Ureter (tissue), 1 donor: Measurements from ENCODE around the gene PRR7. TPM values are rescaled to one million over a fixed set of nuclear protein-coding genes. Genes with fewer than 3 reads are reported as not detected.

Experiments
- DNase-seq: peaks from one replicate; pipeline ENCODE4 v3.0.0-alpha.2; 2020; ENCODE audit warnings: low spot score
- total RNA-seq: library from RNA; stranded (reverse); gene quantifications from one replicate; pipeline ENCODE4 v1.2.4, GENCODE V29; 2023
- donor health status: DM: yes; HTN: yes; CAD: no.

PRR7 gene
- total RNA-seq, 1 donor from 2014 or later, result 2.6 TPM

DNA sequence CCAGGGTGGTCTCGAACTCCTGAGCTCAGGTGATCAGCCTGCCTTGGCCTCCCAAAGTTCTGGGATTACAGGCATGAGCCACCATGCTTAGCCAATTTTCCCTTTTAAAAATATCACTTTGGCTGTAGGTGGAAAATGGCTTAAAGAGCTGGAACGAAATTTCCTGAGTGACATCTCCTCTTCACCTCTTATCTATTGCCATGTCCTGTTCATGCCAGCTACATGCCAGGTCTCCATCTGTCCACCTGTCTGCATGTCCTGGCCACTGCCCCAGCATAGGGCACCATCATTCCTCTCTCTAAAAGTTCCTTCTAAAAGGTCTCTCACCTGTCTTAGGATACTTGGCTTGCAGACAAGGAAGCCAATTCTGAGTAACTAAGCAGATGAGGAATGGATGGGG is 22.9 kb upstream of the PRR7 start:
- DNase-seq, result no peak

DNA sequence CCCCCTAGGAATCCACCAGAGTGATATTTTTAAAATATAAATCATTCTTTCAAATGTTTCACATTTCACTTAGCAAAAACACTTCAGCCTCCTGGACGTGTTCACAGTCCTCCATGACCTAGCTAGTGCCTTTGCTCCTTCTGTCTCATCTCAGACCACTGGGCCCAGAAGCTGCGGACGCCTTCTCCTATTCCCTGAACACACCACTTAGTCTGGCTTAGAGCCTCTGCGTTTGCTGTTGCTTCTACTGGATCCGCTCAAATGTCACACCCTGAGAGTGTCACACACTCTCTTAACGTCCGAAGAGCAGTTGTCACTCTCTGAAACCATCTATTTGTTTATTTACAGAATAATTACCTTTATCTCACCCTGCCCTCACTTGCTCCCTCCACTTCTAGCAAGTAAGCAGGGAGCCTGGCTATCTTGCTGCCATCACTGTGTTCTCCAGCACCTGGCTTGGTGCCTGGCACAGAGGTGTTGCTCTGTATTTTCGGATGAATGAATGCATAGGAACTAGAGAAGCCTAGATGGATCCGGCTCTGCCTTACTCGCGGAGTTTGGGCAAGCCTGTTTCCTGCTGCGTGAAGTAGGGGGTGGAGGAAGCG is 21.3 kb upstream of the PRR7 start:
- DNase-seq, result no peak

DNA sequence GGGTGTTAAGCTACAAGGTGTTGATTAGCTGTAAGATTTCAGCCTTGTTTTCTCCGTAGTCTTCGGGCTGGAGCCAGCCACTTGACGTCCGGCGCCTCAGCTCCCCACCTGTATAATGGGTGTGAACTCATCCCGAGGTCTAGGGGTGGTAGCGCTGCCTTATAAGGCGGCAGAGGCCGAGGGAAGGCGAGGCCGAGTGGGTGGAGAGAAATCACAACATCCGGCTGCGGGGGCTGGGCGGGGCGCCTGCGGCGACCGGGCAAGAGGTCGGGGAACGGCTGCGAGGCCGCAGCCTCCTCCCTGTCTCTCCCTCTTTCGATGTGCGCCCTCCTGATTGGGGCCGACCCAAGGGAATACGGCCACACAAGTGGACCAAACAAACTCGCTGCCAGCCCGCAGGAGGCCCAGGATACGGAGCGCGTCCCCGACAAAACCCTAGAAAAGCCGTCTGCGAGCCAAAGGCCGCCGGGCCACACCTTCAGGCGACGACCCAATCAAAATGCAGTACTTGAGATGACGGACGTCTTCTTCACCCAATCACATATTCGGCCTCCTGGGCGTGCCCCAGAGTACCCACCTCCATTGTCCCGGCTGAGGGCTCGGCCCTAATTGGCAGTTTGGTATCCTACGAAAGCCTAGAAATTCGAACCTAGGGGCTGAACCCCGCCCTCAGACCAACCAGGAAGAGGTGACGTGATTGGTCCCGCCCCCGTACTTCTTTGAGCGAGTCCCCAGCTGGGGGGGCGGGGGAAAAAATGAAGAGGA is 20.6 kb upstream of the PRR7 start:
- DNase-seq, result peak; percentile 100

GRCh38 chr5:177426566-177427210 is 19.9 kb upstream of the PRR7 start, which contains the start of gene GRK6:
TSS of gene GRK6 (plus strand) at chr5:177426676. CDS start at chr5:177426846, 170 bp downstream.
- DNase-seq, result peak; percentile 69

GRCh38 chr5:177427211-177427822 is 19.3 kb upstream of the PRR7 start:
- no peak for DNase-seq

DNA sequence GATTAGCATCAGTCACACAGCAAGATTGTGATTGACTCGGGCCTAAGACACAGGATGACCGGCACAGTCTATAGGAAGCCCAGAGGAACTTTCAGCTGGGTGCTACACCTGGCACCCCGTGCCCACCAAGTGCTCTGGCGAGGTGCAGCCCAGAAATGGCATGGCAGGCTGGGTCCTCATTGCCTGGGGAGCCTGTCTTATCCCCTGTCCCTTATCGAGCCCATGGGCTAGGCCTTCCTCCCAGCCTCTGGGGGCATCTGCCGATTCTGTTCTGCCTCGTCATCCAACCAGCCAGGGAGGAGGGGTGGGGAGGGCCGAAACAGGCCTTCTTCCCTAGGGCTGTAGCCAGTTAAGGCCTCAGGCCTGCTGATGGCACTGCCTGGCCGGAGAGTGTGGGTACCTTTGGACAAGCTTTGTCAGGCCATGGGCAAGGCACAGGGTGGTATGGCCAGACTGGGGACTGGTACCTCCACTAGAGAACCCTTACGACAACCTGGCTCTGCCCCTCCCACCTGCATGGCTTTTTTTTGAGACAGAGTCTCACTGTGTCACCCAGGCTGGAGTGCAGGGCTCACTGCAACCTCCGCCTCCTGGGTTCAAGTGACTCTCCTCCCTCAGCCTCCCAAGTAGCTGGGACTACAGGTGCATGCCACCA is 18.6 kb upstream of the PRR7 start:
- no peak for DNase-seq

- no peak for DNase-seq
Measured at GRCh38 chr5:177428574-177429217, 17.9 kb upstream of the PRR7 start.

DNA sequence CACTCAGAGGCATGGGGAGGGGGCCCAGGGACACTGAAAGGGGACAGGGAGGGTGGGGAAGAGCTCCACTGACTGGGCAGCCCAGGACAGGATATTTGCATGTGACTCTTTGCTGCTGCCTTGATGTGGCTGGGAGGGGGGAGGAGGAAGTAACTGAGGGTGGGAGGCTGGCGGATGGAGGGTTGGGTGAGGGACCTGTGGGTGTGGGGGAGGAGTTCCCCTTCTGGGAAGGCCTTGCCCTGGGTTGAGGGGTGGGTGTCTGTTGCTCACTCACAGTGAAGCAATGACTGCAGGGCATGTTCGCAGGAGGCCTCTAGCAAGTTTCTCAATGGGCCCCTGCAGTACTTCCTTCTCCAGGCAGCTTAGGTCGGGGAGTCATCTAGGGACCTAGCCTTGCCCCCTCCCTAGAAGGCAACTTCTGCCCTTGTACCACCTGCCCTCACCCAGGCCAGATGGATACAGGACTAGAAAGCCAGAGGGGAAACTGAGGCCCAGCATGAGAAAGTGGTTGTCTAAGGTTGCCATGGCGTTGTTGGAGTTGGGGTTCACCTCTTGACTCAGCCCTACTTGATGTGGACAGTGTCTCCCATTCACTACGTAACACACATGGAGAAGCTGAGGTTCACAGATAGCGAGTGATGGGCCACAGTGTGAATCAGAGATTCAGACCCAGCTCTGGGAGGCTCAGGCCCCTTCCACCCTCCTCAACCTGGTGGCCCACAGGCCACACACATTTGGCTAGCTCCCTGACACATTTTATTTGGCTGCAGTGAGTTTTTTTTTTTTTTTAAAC is 17.2 kb upstream of the PRR7 start:
- peak; percentile 72 for DNase-seq

DNA sequence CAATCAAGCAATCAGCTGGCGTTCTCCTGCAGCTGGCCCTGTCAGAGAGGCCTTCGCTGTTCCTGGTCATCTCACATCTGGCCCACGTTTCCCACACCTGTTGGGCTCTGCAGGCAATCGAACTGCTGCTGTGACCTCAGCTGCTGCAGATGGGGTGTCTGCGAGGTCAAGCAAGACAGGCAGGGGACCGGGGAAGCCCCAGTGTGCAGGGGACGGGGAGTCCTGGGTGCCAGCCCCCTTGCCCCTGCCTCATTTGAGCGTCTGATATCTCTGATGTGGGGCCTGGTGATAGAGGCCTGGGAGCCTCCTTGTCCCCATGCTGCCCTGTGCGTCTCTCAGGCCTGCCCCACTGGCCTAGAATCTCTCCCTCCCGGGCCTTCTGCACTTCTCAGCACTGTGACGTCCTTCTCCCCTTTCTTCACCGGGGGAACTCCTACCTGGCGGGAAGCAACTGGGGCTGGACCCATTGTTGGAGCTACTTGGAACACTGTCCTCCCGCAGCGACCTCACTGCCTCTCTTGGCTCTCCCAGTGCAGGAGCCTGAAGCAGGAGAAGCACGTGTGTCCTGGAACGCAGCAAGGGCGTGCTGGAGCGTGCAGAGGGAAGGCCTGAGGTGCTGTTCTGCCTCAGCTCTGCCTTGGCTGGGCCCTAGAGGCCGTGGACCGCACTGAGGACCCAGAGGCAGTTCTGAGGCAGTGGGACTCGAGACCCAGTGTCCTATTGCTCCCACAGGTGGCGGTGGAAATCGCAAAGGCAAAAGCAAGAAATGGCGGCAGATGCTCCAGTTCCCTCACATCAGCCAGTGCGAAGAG is 16.3 kb upstream of the PRR7 start:
- no peak for DNase-seq

DNA sequence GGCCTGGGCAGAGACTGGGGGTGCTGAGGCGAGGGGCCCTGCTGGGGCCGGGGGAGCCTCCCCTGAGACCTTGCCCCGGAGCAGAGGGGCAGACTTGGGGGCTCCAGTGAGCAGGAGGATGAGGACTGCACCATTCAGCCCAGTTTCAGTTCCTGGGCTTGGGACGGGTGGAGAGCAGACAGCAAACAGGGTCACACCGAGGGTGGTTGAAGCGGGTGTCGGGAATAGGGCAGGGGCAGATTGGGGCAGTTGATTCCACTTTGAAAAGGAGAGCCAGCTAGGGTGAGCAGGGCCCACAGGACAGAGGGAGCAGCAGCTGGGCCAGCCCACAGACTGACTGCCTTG is 15.7 kb upstream of the PRR7 start:
- no peak for DNase-seq

GRCh38 chr5:177431317-177432142 is 15.1 kb upstream of the PRR7 start:
- DNase-seq, result no peak

DNA sequence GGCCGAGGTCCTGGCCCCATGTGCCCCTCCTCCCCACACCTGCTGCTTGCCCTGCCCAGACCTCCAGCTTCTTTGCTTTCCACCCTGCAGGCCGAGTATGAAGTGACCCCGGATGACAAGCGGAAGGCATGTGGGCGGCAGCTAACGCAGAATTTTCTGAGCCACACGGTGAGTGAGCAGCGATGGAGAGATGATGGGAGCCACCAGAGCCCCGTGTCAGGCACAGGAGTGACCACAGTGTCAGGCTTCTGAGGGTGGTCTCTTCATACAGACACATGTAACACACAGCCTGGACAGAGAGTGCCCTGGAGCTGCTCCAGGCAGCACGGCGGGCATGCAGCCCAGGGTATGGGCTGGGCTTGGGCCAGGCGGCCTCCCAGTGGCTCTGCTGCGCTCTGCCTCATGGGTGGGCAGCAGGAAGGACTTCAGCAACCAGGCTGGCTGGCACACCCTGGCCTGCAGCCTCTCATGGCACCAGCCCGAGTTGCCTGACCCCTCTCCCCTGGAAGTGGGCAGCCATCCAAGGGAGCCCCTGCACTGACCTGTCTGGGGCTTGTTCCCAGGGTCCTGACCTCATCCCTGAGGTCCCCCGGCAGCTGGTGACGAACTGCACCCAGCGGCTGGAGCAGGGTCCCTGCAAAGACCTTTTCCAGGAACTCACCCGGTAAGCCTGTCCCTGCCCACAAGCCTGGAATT is 14.3 kb upstream of the PRR7 start:
- DNase-seq, result no peak

DNA sequence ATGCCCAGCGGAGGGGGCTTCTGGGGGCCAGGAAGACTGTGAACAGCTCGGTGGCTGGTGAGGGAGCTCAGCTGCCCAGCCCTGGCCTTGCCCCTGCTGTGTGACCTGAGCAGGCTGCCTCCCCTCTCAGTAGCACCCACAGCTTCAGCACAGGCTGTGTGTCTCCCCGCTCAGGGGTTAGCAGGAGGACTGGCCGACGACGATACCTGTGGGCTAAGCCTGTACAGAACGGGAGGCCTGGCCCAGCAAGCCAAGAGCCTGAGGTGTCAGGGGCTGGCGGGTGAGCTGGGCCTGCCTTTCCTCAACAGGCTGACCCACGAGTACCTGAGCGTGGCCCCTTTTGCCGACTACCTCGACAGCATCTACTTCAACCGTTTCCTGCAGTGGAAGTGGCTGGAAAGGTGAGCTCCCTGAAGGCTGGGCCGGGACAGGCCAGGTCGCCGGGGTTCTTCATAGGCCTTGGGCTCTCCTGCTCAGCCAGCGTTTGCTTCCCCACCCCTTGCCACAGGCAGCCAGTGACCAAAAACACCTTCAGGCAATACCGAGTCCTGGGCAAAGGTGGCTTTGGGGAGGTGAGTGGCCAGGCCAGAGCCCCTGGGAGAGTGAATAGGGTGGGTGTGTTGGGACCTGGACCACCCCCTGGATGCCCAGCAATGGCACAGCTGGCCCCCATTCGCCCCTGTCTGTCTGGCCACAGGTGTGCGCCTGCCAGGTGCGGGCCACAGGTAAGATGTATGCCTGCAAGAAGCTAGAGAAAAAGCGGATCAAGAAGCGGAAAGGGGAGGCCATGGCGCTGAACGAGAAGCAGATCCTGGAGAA is 13.6 kb upstream of the PRR7 start:
- no peak for DNase-seq

DNA sequence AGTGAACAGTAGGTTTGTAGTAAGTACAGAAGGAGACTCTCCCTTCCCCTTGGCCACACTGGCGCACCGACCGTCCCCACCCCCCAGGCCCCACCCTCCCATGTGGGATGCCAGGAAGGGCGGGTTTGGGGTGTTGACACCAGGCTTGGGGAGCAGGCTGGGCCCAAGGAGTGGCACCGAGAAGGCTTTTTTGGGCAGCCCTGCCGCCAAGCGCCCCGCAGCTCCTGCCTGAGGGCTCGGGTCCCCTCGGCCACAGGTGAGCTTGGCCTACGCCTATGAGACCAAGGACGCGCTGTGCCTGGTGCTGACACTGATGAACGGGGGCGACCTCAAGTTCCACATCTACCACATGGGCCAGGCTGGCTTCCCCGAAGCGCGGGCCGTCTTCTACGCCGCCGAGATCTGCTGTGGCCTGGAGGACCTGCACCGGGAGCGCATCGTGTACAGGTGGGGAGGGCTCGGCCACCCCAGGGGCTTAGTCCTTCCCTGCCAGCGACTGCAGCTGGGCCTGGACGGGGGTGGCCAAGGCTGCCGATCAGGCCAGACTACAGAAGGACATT is 12.9 kb upstream of the PRR7 start:
- DNase-seq, result no peak

DNA sequence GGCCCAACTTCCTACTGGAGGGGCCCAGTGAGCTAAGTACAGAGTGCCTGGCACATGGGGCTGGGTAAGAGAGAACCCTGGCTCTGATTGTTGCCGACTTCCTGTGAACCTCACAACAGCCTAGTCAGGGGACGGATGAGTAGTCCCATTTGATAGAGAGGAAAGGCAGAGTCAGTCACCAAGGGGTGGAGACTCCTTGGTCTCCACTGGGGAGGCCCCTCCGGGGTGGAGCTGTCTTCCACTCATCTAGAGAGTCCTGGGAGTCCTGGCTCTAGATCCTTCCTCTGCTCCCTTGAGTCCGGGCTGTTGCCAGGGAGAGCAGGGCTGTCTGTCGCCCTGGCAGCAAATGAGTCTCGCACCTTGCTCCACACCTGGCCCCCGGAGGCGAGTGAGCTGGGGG is 12.2 kb upstream of the PRR7 start:
- no peak for DNase-seq

- no peak for DNase-seq
Measured at GRCh38 chr5:177434942-177435738, 11.5 kb upstream of the PRR7 start.
